Pancreas (tissue), 10 donors: Measurements from ENCODE around the gene ARL15. TPM values are rescaled to one million over a fixed set of nuclear protein-coding genes. Genes with fewer than 3 reads are reported as not detected.

ENCODE experiments used
- ATAC-seq, 4 donors: fragments of 200-7000 bp; cut with Tn5 transposase; one replicate each; pipeline versions ENCODE4 v1.8.0 to v1.9.1; 2020; ENCODE audit warnings: mild to moderate bottlenecking in 4 of 4, moderate library complexity in 4 of 4
- DNase-seq, 6 donors: peaks; one replicate each; pipeline ENCODE4 v3.0.0-alpha.2; 2020
- FAIRE-seq: peaks from 2 replicates; lab custom pipeline; 2012; peaks lifted over from hg19 to GRCh38; lab: Jason Lieb, UNC
- H3K27ac ChIP-seq, 4 donors: fragments of 200-600 bp; sonication (generic); 1 replicate in 3 of 4; 2 replicates in 1 of 4; pipeline versions ENCODE4 v1.5.0 to v1.8.0; 2020
- H3K27me3 ChIP-seq, 4 donors: fragments of 200-600 bp; one replicate each; pipeline ENCODE4 v1.8.0; 2021
- H3K36me3 ChIP-seq, 3 donors: fragments of 200-600 bp; sonication (generic) in 1 of 3; one replicate each; pipeline versions ENCODE4 v1.5.0 to v1.8.0; 2020 to 2021
- H3K4me1 ChIP-seq, 3 donors: fragments of 200-600 bp; one replicate each; pipeline ENCODE4 v1.8.0; 2021
- H3K4me3 ChIP-seq, 4 donors: fragments of 200-600 bp; sonication (generic) in 2 of 4; one replicate each; pipeline versions ENCODE4 v1.5.0 to v1.8.0; 2020 to 2021
- H3K9me3 ChIP-seq, 4 donors: fragments of 200-600 bp; one replicate each; pipeline ENCODE4 v1.8.0; 2021
- WGBS, 2 donors: extraction: QIAGEN DNeasy Blood & Tissue Kit; methylation state at CpG; one replicate each; pipeline ENCODE4 v1.1.7; 2013; 5-methylcytosine and 5-hydroxymethylcytosine counted together
- intact Hi-C, 3 donors: fragments of 100-400 bp; cut with DNase I; formaldehyde crosslinking; loops; one replicate each; pipeline versions ENCODE4 v1.11.1 to v1.14.2; 2022
- polyA plus RNA-seq, 2 donors: library from polyadenylated mRNA; stranded (reverse); fragments of 200-250 nt; gene quantifications; one replicate each; pipeline ENCODE4 v1.2.3, GENCODE V29; 2013
- total RNA-seq, 6 donors: library from RNA; stranded (reverse); fragmentation: NEBNext Ultra II Directional in 4 of 6; extraction: Animal tissue kit (Norgen Biotek cat#: 25700) in 4 of 6; gene quantifications; one replicate each; pipeline versions ENCODE4 v1.2.1 to v1.2.4, GENCODE V29; 2021 to 2023
- TF ChIP-seq, protein P1 (sequence below), 4 donors: fragments of 200-600 bp; sonication (generic) in 3 of 4; IDR thresholded peaks; one replicate each; pipeline versions ENCODE4 v1.5.0 to v1.8.0; 2021; ENCODE audit warnings: antibody characterized with exemption in 4 of 4
- donor health status: healthy with polysubstance abuse.
- donor health status: DM: no; HTN: no; CAD: no; lungs with moderate emphysema.
- donor health status: DM: no; HTN: no; CAD: no.
- donor health status: control.
- donor health status: control.
- donor health status: Bipolar disorder and iron deficiency.
- donor health status: DM: yes; HTN: yes; CAD: no.
- donor health status: DM: no; HTN: no; CAD: no.
- donor health status: DM: no; HTN: no; CAD: no.
- donor health status: DM: yes; HTN: yes; CAD: no.

ARL15 gene
- total and polyA plus RNA-seq, 8 donors = 3.9 to 14.0 (median 6.7) TPM

GRCh38 chr5:53930457-53930856, 379.9 kb downstream of the ARL15 start:
- DNase-seq (no peak), FAIRE-seq (no peak)

GRCh38 chr5:53929570-53929969, 380.8 kb downstream of the ARL15 start:
- H3K4me3 ChIP-seq = no peak overlapping the region
- H3K9me3 ChIP-seq = no peaks in the 10 kb centered on the region
- TF ChIP-seq, protein P1, sequence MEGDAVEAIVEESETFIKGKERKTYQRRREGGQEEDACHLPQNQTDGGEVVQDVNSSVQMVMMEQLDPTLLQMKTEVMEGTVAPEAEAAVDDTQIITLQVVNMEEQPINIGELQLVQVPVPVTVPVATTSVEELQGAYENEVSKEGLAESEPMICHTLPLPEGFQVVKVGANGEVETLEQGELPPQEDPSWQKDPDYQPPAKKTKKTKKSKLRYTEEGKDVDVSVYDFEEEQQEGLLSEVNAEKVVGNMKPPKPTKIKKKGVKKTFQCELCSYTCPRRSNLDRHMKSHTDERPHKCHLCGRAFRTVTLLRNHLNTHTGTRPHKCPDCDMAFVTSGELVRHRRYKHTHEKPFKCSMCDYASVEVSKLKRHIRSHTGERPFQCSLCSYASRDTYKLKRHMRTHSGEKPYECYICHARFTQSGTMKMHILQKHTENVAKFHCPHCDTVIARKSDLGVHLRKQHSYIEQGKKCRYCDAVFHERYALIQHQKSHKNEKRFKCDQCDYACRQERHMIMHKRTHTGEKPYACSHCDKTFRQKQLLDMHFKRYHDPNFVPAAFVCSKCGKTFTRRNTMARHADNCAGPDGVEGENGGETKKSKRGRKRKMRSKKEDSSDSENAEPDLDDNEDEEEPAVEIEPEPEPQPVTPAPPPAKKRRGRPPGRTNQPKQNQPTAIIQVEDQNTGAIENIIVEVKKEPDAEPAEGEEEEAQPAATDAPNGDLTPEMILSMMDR (IDR thresholded peaks at IDR 0.05) = no peak
- no peak for DNase-seq
- no peak overlapping the region for H3K27ac ChIP-seq
- no peaks in the 10 kb centered on the region for H3K4me1 ChIP-seq
- ATAC-seq = no peak
- no peaks in the 10 kb centered on the region for H3K27me3 ChIP-seq
- intact Hi-C loops = no loop called here
- FAIRE-seq = no peak
- WGBS, 2 donors = 92 to 96% methylated on average over 2 of the region's 2 CpGs
- H3K36me3 ChIP-seq = no peaks in the 10 kb centered on the region

More at GRCh38 chr5:53930457-53930856, 379.9 kb downstream of the ARL15 start:
- intact Hi-C loops = no loop called here
- no peaks in the 10 kb centered on the region for H3K27me3 ChIP-seq
- H3K4me1 ChIP-seq = no peaks in the 10 kb centered on the region
- H3K4me3 ChIP-seq = no peak overlapping the region
- no peak overlapping the region for H3K27ac ChIP-seq
- WGBS, 2 donors = 66 to 69% methylated on average over 5 of the region's 5 CpGs
- no peaks in the 10 kb centered on the region for H3K36me3 ChIP-seq
- TF ChIP-seq, protein P1 (IDR thresholded peaks at IDR 0.05) = no peak
- H3K9me3 ChIP-seq = no peaks in the 10 kb centered on the region
- no peak for ATAC-seq

- H3K4me1 ChIP-seq = no peaks in the 10 kb centered on the region
- ATAC-seq = no peak
- FAIRE-seq = no peak
- 83 to 85% methylated on average over 4 of the region's 4 CpGs for WGBS, 2 donors
- H3K36me3 ChIP-seq = no peaks in the 10 kb centered on the region
- no peaks in the 10 kb centered on the region for H3K27me3 ChIP-seq
- TF ChIP-seq, protein P1 (IDR thresholded peaks at IDR 0.05) = no peak
- H3K27ac ChIP-seq = no peak overlapping the region
- no peaks in the 10 kb centered on the region for H3K9me3 ChIP-seq
- intact Hi-C loops = no loop called here
- no peak for DNase-seq
- H3K4me3 ChIP-seq = no peak overlapping the region
Observed at GRCh38 chr5:53929152-53929551, 381.2 kb downstream of the ARL15 start.

DNA sequence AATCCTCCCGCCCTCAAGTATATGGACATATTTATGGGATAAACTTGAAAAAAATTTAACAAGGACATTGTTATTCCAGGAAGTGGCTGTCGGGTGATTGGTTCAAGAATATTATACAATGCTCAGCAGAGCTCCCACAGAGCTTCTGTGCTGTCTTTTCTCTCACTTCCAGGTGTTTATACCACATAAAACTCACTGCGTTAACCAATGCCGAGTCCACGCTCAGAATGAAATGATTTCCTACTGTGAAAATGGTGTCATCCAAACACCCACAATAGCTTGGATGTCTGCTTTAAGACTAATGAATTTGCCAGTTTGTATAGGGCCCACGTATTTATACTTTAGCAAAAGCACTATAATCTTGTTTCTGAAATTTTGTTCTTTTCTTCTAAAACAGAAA, 381.7 kb downstream of the ARL15 start:
- WGBS, 2 donors = 87 to 89% methylated on average over 6 of the region's 6 CpGs
- ATAC-seq = no peak

DNA sequence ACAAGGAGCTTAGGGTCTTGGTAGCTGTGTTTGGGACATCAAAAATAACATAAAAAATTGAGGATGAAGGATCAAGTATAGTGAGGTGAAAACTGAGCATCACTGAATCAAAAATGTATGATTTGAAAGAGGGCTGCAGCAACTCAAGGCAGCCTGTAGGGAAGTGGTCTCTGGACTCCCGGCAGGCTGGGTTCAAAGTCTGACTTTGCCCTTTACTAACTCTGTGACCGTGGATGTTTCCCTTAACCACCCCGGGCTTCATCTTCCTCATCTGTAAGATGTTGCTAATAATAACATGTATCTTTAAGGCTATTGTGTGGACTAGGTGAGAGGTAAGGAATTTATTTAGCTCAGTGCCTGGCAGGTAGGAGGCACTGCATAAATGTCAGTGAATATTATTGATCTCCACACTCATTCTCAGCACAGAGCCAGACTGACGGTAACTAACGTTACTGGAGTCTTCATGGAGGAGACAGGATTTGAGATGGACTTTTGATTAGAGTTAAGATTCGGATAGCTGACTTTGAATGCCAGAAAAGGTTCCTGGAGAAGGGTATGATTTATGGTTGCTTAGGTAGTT, 382.6 kb downstream of the ARL15 start:
- Histone ChIP-seq H3K36me3 (no peaks in the 10 kb centered on the region), H3K9me3 (no peaks in the 10 kb centered on the region), H3K27me3 (no peaks in the 10 kb centered on the region), H3K4me3 (no peak overlapping the region), H3K4me1 (no peaks in the 10 kb centered on the region), H3K27ac (no peak overlapping the region)
- FAIRE-seq (no peak), DNase-seq (no peak), ATAC-seq (no peak)
- 76 to 78% methylated on average over 6 of the region's 6 CpGs for WGBS, 2 donors
- TF ChIP-seq, protein P1 (IDR thresholded peaks at IDR 0.05) = no peak
- intact Hi-C loops = no loop called here

More for the DNA sequence above, 381.7 kb downstream of the ARL15 start:
- Histone ChIP-seq H3K27ac (no peak overlapping the region), H3K27me3 (no peaks in the 10 kb centered on the region), H3K4me3 (no peak overlapping the region), H3K36me3 (no peaks in the 10 kb centered on the region), H3K9me3 (no peaks in the 10 kb centered on the region), H3K4me1 (no peaks in the 10 kb centered on the region)
- intact Hi-C loops = no loop called here
- no peak for FAIRE-seq
- no peak for DNase-seq
- TF ChIP-seq, protein P1 (IDR thresholded peaks at IDR 0.05) = no peak
